Measurements from ENCODE around the gene HNRNPDL.
"Not testable (repeated sequence)": the region's sequence is repeated elsewhere in the genome, so short reads cannot be mapped to it uniquely, and the experiment has no call there.

HNRNPDL gene

GRCh38 chr4:82430193-82430963 lies at the start of gene HNRNPDL, which contains the start of gene ENOPH1:
Gene HNRNPDL (minus strand): TSS chr4:82430462. CDS start chr4:82429690, 772 bp downstream.
Gene ENOPH1 (plus strand): TSS chr4:82430590. CDS start chr4:82430830, 240 bp downstream.
- peak; percentile 96 for DNase-seq (ENCODE audit: low read depth)

- no peak for DNase-seq (ENCODE audit: low read depth)
These were observed 49.3 kb upstream of the HNRNPDL start for GRCh38 chr4:82479562-82479961.

- DNase-seq (ENCODE audit: low read depth) = not testable (repeated sequence)
These were observed 47.2 kb upstream of the HNRNPDL start for GRCh38 chr4:82477469-82477868.

- DNase-seq (ENCODE audit: low read depth) = not testable (repeated sequence)
These were observed 45.7 kb upstream of the HNRNPDL start for GRCh38 chr4:82475931-82476330.

GRCh38 chr4:82473621-82474164 lies 43.4 kb upstream of the HNRNPDL start:
- no peak for DNase-seq (ENCODE audit: low read depth)

GRCh38 chr4:82473080-82473479 lies 42.8 kb upstream of the HNRNPDL start:
- DNase-seq (ENCODE audit: low read depth) = not testable (repeated sequence)

GRCh38 chr4:82469791-82470345 lies 39.6 kb upstream of the HNRNPDL start:
- DNase-seq (ENCODE audit: low read depth) = peak; percentile 75

GRCh38 chr4:82467471-82467870 lies 37.2 kb upstream of the HNRNPDL start:
- peak; percentile 23 for DNase-seq (ENCODE audit: low read depth)

GRCh38 chr4:82463221-82463620 lies 33.0 kb upstream of the HNRNPDL start:
- no peak for DNase-seq (ENCODE audit: low read depth)

GRCh38 chr4:82462415-82462831 lies 32.2 kb upstream of the HNRNPDL start:
- DNase-seq (ENCODE audit: low read depth) = peak; percentile 80

GRCh38 chr4:82461710-82462109 lies 31.4 kb upstream of the HNRNPDL start:
- DNase-seq (ENCODE audit: low read depth) = no peak

- no peak for DNase-seq (ENCODE audit: low read depth)
These were observed 28.5 kb upstream of the HNRNPDL start for GRCh38 chr4:82458729-82459128.

- no peak for DNase-seq (ENCODE audit: low read depth)
These were observed 27.0 kb upstream of the HNRNPDL start for GRCh38 chr4:82457266-82457665.

GRCh38 chr4:82452026-82452425 lies 21.8 kb upstream of the HNRNPDL start:
- DNase-seq (ENCODE audit: low read depth) = no peak

- DNase-seq (ENCODE audit: low read depth) = no peak
These were observed 20.9 kb upstream of the HNRNPDL start for GRCh38 chr4:82450966-82451755.

- no peak for DNase-seq (ENCODE audit: low read depth)
These were observed 17.6 kb upstream of the HNRNPDL start for GRCh38 chr4:82447886-82448285.

GRCh38 chr4:82439088-82439487 lies 8.8 kb upstream of the HNRNPDL start:
- no peak for DNase-seq (ENCODE audit: low read depth)

- no peak for DNase-seq (ENCODE audit: low read depth)
These were observed 7.2 kb upstream of the HNRNPDL start for GRCh38 chr4:82437285-82438005.

- no peak for DNase-seq (ENCODE audit: low read depth)
These were observed 6.5 kb upstream of the HNRNPDL start for GRCh38 chr4:82436780-82437179.

- DNase-seq (ENCODE audit: low read depth) = no peak
These were observed 5.9 kb upstream of the HNRNPDL start for GRCh38 chr4:82436130-82436529.

GRCh38 chr4:82434949-82435348 lies 4.7 kb upstream of the HNRNPDL start:
- DNase-seq (ENCODE audit: low read depth) = no peak

GRCh38 chr4:82433791-82434190 lies 3.5 kb upstream of the HNRNPDL start:
- DNase-seq (ENCODE audit: low read depth) = no peak

Measured in iris pigment epithelial cell (primary cell).